Karpas-422 (cell line): ENCODE data around the gene KIF26A. TPM values are rescaled to one million over a fixed set of nuclear protein-coding genes. Genes with fewer than 3 reads are reported as not detected.
"Not testable (repeated sequence)": the region's sequence is repeated elsewhere in the genome, so short reads cannot be mapped to it uniquely, and the experiment has no call there.

Source experiments
- DNase-seq: peaks from one replicate; pipeline ENCODE4 v3.0.0-alpha.2; 2015
- H2AFZ ChIP-seq: fragments of 200-600 bp; sonication (generic); 2 replicates; pipeline ENCODE4 v1.6.1; 2014; ENCODE audit warnings: antibody characterized with exemption, low read length, mixed read lengths
- H3K27ac ChIP-seq: fragments of 200-600 bp; sonication (generic); 2 replicates; pipeline ENCODE4 v1.5.1; 2014; ENCODE audit warnings: mild to moderate bottlenecking, low read length, moderate library complexity
- H3K27me3 ChIP-seq: fragments of 200-600 bp; sonication (generic); 2 replicates; pipeline ENCODE4 v1.6.1; 2014; ENCODE audit warnings: low read length, mixed read lengths
- H3K36me3 ChIP-seq: fragments of 200-600 bp; sonication (generic); 2 replicates; pipeline ENCODE4 v1.6.1; 2014; ENCODE audit warnings: low read length, mixed read lengths; ENCODE audit not compliant: insufficient read depth
- H3K4me1 ChIP-seq: fragments of 200-600 bp; sonication (generic); 2 replicates; pipeline ENCODE4 v1.6.1; 2014; ENCODE audit warnings: mild to moderate bottlenecking, low read length, mixed read lengths
- H3K4me2 ChIP-seq: fragments of 200-600 bp; sonication (generic); 2 replicates; pipeline ENCODE4 v1.6.1; 2014; ENCODE audit warnings: low read length, low read depth, mild to moderate bottlenecking; ENCODE audit not compliant: poor library complexity, severe bottlenecking
- H3K4me3 ChIP-seq: fragments of 200-600 bp; sonication (generic); 2 replicates; pipeline ENCODE4 v1.5.1; 2014; ENCODE audit warnings: mild to moderate bottlenecking, antibody characterized with exemption, low read length, mixed read lengths
- H3K79me2 ChIP-seq: fragments of 200-600 bp; sonication (generic); 2 replicates; pipeline ENCODE4 v1.6.1; 2014; ENCODE audit warnings: mild to moderate bottlenecking, low read length, mixed read lengths
- H3K9ac ChIP-seq: fragments of 200-600 bp; sonication (generic); 2 replicates; pipeline ENCODE4 v1.6.0; 2014; ENCODE audit warnings: low read length
- H3K9me2 ChIP-seq: fragments of 200-600 bp; sonication (generic), shearing (Covaris generic); replicated peaks from 2 replicates; pipeline ENCODE4 v1.6.0; 2014; ENCODE audit warnings: mild to moderate bottlenecking, low read length, moderate library complexity; ENCODE audit not compliant: insufficient read depth
- H3K9me3 ChIP-seq: fragments of 300-700, 200-600 bp; sonication (generic); 2 replicates; pipeline ENCODE4 v1.6.1; 2014; ENCODE audit warnings: low read length, mixed read lengths
- H4K20me1 ChIP-seq: fragments of 200-600 bp; sonication (generic); 2 replicates; pipeline ENCODE4 v1.6.1; 2014; ENCODE audit warnings: mild to moderate bottlenecking, antibody characterized with exemption, low read length, low read depth; ENCODE audit not compliant: insufficient read depth
- total RNA-seq: library from RNA; depleted of rRNA; stranded (reverse); fragments of >200 nt; shearing (Covaris generic); gene quantifications from 2 replicates; pipeline ENCODE4 v1.2.3, GENCODE V29; 2014; ENCODE audit warnings: low replicate concordance

The KIF26A gene
- total RNA-seq, 1 experiment from 2014 or later = not detected

GRCh38 chr14:104152686-104153393 lies 14.5 kb downstream of the KIF26A start:
- H3K9ac ChIP-seq = no peak overlapping the region
- H3K79me2 ChIP-seq = no peaks in the 10 kb centered on the region
- H3K4me2 ChIP-seq = no peak overlapping the region
- H3K4me1 ChIP-seq = no peaks in the 10 kb centered on the region
- no peak for DNase-seq
- H4K20me1 ChIP-seq = peaks cover 11% of the 10 kb centered on the region; the same call in 1 of the 2 replicates
- H3K4me3 ChIP-seq = no peak overlapping the region
- no peaks in the 10 kb centered on the region for H3K36me3 ChIP-seq
- H3K9me3 ChIP-seq = no peaks in the 10 kb centered on the region
- H3K9me2 ChIP-seq = no peaks in the 10 kb centered on the region
- no peaks in the 10 kb centered on the region for H3K27me3 ChIP-seq
- H3K27ac ChIP-seq = no peak overlapping the region
- no peak overlapping the region for H2AFZ ChIP-seq

GRCh38 chr14:104153394-104153755 lies 15.0 kb downstream of the KIF26A start:
- H4K20me1 ChIP-seq = peaks cover 14% of the 10 kb centered on the region; the same call in 1 of the 2 replicates
- H3K9ac ChIP-seq = not testable (repeated sequence)

GRCh38 chr14:104154246-104154645 lies 15.9 kb downstream of the KIF26A start:
- H3K36me3 ChIP-seq = no peaks in the 10 kb centered on the region

More at GRCh38 chr14:104153394-104153755, 15.0 kb downstream of the KIF26A start:
- not testable (repeated sequence) for H2AFZ ChIP-seq, H3K9me2 ChIP-seq, DNase-seq, H3K27ac ChIP-seq, H3K79me2 ChIP-seq, H3K4me1 ChIP-seq, H3K27me3 ChIP-seq, H3K9me3 ChIP-seq, H3K36me3 ChIP-seq, H3K4me2 ChIP-seq, H3K4me3 ChIP-seq

GRCh38 chr14:104155513-104155912 lies 17.1 kb downstream of the KIF26A start:
- no peak overlapping the region for H3K4me2 ChIP-seq
- H3K9me2 ChIP-seq = no peaks in the 10 kb centered on the region
- no peaks in the 10 kb centered on the region for H3K9me3 ChIP-seq
- H2AFZ ChIP-seq = no peak overlapping the region
- no peaks in the 10 kb centered on the region for H3K36me3 ChIP-seq
- no peak overlapping the region for H3K27ac ChIP-seq
- H3K79me2 ChIP-seq = no peaks in the 10 kb centered on the region
- H3K4me3 ChIP-seq = no peak overlapping the region
- DNase-seq = no peak
- H4K20me1 ChIP-seq = peaks cover 14% of the 10 kb centered on the region; the same call in 1 of the 2 replicates
- H3K27me3 ChIP-seq = no peaks in the 10 kb centered on the region
- H3K9ac ChIP-seq = no peak overlapping the region
- no peaks in the 10 kb centered on the region for H3K4me1 ChIP-seq

More at GRCh38 chr14:104154246-104154645, 15.9 kb downstream of the KIF26A start:
- no peak overlapping the region for H3K4me2 ChIP-seq
- no peaks in the 10 kb centered on the region for H3K79me2 ChIP-seq
- no peaks in the 10 kb centered on the region for H3K27me3 ChIP-seq
- no peaks in the 10 kb centered on the region for H3K9me3 ChIP-seq
- no peak overlapping the region for H2AFZ ChIP-seq
- no peak overlapping the region for H3K4me3 ChIP-seq
- H3K4me1 ChIP-seq = no peaks in the 10 kb centered on the region
- no peak overlapping the region for H3K9ac ChIP-seq
- peaks cover 16% of the 10 kb centered on the region; the same call in 1 of the 2 replicates for H4K20me1 ChIP-seq
- no peak for DNase-seq
- H3K27ac ChIP-seq = no peak overlapping the region
- no peaks in the 10 kb centered on the region for H3K9me2 ChIP-seq

DNA sequence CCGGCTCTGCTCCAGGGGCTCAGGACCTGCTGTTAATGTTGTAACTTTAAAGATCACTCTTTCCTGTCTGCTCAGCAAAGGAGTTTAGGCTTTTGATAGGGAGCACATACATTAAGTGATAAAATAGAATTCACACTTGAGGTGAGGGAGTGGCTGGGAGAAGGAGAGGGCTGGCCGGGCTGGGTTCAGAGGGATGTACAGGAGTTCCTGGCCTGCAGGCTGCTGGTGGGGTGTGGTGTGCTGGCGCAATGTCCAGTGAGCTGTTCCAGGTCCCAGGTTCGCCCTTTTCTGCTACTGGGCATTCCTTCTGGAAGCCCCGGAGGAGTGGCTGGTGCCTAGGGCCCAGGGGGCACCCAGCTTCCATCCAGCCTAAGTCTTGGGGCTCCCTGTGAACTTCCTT lies 17.8 kb downstream of the KIF26A start:
- no peaks in the 10 kb centered on the region for H3K9me2 ChIP-seq
- no peaks in the 10 kb centered on the region for H3K27me3 ChIP-seq
- no peak overlapping the region for H3K4me3 ChIP-seq
- H3K79me2 ChIP-seq = no peaks in the 10 kb centered on the region
- H4K20me1 ChIP-seq = peaks cover 14% of the 10 kb centered on the region; the same call in 1 of the 2 replicates
- DNase-seq = no peak
- H3K9me3 ChIP-seq = no peaks in the 10 kb centered on the region
- H3K4me1 ChIP-seq = no peaks in the 10 kb centered on the region
- no peaks in the 10 kb centered on the region for H3K36me3 ChIP-seq
- no peak overlapping the region for H3K9ac ChIP-seq
- no peak overlapping the region for H3K4me2 ChIP-seq
- no peak overlapping the region for H3K27ac ChIP-seq
- H2AFZ ChIP-seq = no peak overlapping the region

DNA sequence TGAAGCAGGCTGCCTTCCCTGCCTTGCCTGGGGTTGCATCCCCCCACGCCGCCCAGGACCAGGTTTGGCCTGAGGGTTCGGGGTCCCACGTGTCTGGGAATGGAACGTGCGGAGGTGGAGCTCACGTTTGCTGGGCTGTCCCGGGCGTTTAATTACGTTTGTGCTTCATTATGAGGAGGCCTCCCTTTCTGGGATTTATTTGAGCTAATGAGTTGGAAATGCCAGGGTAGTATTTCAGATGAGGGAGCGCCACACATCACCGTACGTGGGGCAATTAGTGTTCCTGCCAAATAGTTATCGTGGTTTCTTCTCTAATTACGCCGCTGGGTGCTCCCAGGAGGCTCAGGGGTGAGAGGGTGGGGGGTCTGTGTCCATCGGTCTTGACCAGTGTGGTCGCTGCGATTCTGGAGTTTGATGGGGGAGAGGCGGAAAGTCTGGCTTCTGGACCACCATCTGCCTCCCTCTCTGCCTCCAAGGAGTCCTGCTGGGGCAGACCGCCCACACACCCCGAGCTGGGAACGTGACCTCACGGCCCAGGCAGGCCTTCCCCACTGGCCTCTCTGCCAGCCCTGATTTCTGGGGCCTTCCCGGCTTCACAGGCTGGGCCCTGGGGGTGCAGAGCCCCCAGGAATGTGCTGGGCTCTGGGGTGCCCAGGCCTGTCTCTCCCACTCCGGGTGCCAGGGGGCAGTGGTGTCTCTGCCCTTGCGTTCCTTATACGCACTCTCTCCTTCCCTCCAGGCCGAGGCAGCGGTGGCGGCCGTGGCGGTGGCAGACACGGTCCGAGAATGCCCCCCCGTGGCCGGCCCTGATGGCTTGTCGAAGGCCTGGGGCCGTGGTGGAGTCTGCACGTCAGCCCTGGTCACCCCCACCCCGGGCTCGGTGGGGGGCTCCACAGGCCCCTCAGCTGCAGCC lies 18.9 kb downstream of the KIF26A start:
- no peak overlapping the region for H3K4me3 ChIP-seq
- peaks cover 14% of the 10 kb centered on the region; the same call in 1 of the 2 replicates for H4K20me1 ChIP-seq
- H3K79me2 ChIP-seq = no peaks in the 10 kb centered on the region
- no peaks in the 10 kb centered on the region for H3K27me3 ChIP-seq
- H3K36me3 ChIP-seq = no peaks in the 10 kb centered on the region
- no peaks in the 10 kb centered on the region for H3K9me3 ChIP-seq
- H3K9ac ChIP-seq = no peak overlapping the region
- H3K4me2 ChIP-seq = no peak overlapping the region
- no peaks in the 10 kb centered on the region for H3K4me1 ChIP-seq
- H3K27ac ChIP-seq = no peak overlapping the region
- H2AFZ ChIP-seq = no peak overlapping the region
- DNase-seq = peak; percentile 84
- no peaks in the 10 kb centered on the region for H3K9me2 ChIP-seq

- no peak for DNase-seq
- Histone ChIP-seq H3K4me1 (peaks cover 4% of the 10 kb centered on the region), H4K20me1 (peaks cover 21% of the 10 kb centered on the region; the same call in 1 of the 2 replicates), H3K9ac (no peak overlapping the region), H3K4me3 (no peak overlapping the region), H3K9me3 (no peaks in the 10 kb centered on the region), H3K4me2 (no peak overlapping the region), H3K9me2 (no peaks in the 10 kb centered on the region), H3K79me2 (no peaks in the 10 kb centered on the region), H3K36me3 (no peaks in the 10 kb centered on the region), H3K27me3 (no peaks in the 10 kb centered on the region), H2AFZ (no peak overlapping the region), H3K27ac (no peak overlapping the region)
Measured at GRCh38 chr14:104158827-104159798, 20.7 kb downstream of the KIF26A start.
